HepG2 (cell line): ENCODE data around the gene OARD1. TPM values are rescaled to one million over a fixed set of nuclear protein-coding genes. Genes with fewer than 3 reads are reported as not detected.

Source experiments
- FOXA1 ChIP-seq, 2 experiments: fragments of 450-650 bp in 1 of 2; sonication (generic) in 1 of 2; formaldehyde crosslinking in 1 of 2; IDR thresholded peaks; 2 replicates each; pipeline versions ENCODE4 v1.4.0 to v1.6.1; 2016 to 2020; ENCODE audit warnings: missing genetic modification reagents in 1 of 2
- GLMP ChIP-seq: sonication (generic); formaldehyde crosslinking; IDR thresholded peaks from 2 replicates; pipeline ENCODE4 v1.9.0; 2021; ENCODE audit warnings: missing genetic modification reagents, mild to moderate bottlenecking, borderline replicate concordance
- MTF2 ChIP-seq: sonication (generic); formaldehyde crosslinking; IDR thresholded peaks from 2 replicates; pipeline ENCODE4 v1.5.0; 2020; ENCODE audit warnings: missing genetic modification reagents, borderline replicate concordance
- NFE2 ChIP-seq: sonication (generic); formaldehyde crosslinking; IDR thresholded peaks from 2 replicates; pipeline ENCODE4 v1.4.0; 2020; ENCODE audit warnings: missing genetic modification reagents
- REL ChIP-seq: sonication (generic); formaldehyde crosslinking; conservative IDR thresholded peaks from 2 replicates; pipeline ENCODE4 v1.8.0; 2022; ENCODE audit warnings: mild to moderate bottlenecking, missing genetic modification reagents, moderate library complexity
- RFX5 ChIP-seq: IDR thresholded peaks from 2 replicates; pipeline ENCODE4 v1.6.1; 2011; ENCODE audit warnings: low read depth, low read length, improper control_type of control experiment
- SKIL ChIP-seq: sonication (generic); formaldehyde crosslinking; IDR thresholded peaks from 2 replicates; pipeline ENCODE4 v1.8.0; 2022; ENCODE audit warnings: missing genetic modification reagents, mild to moderate bottlenecking, moderate library complexity, borderline replicate concordance
- SMYD3 ChIP-seq: sonication (generic); formaldehyde crosslinking; IDR thresholded peaks from 2 replicates; pipeline ENCODE4 v1.8.1; 2023; ENCODE audit warnings: mild to moderate bottlenecking, missing genetic modification reagents
- TBX2 ChIP-seq: sonication (generic); formaldehyde crosslinking; IDR thresholded peaks from 2 replicates; pipeline ENCODE4 v1.5.0; 2020; ENCODE audit warnings: missing genetic modification reagents, mild to moderate bottlenecking, borderline replicate concordance
- UBTF ChIP-seq: sonication (generic); formaldehyde crosslinking; IDR thresholded peaks from 2 replicates; pipeline ENCODE4 v1.4.0; 2020; ENCODE audit warnings: mild to moderate bottlenecking, missing genetic modification reagents
- ZFP91 ChIP-seq: sonication (generic); formaldehyde crosslinking; IDR thresholded peaks from 2 replicates; pipeline ENCODE4 v1.9.0; 2022; ENCODE audit warnings: missing genetic modification reagents, mild to moderate bottlenecking, borderline replicate concordance
- ZNF20 ChIP-seq: sonication (generic); formaldehyde crosslinking; IDR thresholded peaks from 2 replicates; pipeline ENCODE4 v1.4.0; 2020; ENCODE audit warnings: mild to moderate bottlenecking, moderate library complexity, missing genetic modification reagents
- ZNF235 ChIP-seq: sonication (generic); formaldehyde crosslinking; IDR thresholded peaks from 2 replicates; pipeline ENCODE4 v1.8.1; 2023; ENCODE audit warnings: mild to moderate bottlenecking, missing genetic modification reagents, borderline replicate concordance
- ZNF512 ChIP-seq: sonication (generic); formaldehyde crosslinking; IDR thresholded peaks from 2 replicates; pipeline ENCODE4 v1.4.0; 2020; ENCODE audit warnings: mild to moderate bottlenecking, missing genetic modification reagents
- ZNF619 ChIP-seq: sonication (generic); formaldehyde crosslinking; IDR thresholded peaks from 2 replicates; pipeline ENCODE4 v1.4.0; 2020; ENCODE audit warnings: mild to moderate bottlenecking, missing genetic modification reagents
- ZNF737 ChIP-seq: sonication (generic); formaldehyde crosslinking; IDR thresholded peaks from 2 replicates; pipeline ENCODE4 v1.5.0; 2020; ENCODE audit warnings: missing genetic modification reagents, mild to moderate bottlenecking, borderline replicate concordance
- ZSCAN30 ChIP-seq: sonication (generic); formaldehyde crosslinking; IDR thresholded peaks from 2 replicates; pipeline ENCODE4 v1.5.0; 2020; ENCODE audit warnings: mild to moderate bottlenecking, missing genetic modification reagents
- ZXDC ChIP-seq: sonication (generic); formaldehyde crosslinking; IDR thresholded peaks from 2 replicates; pipeline ENCODE4 v1.5.0; 2020; ENCODE audit warnings: mild to moderate bottlenecking, missing genetic modification reagents
- polyA plus RNA-seq, 8 experiments: library from polyadenylated mRNA; depleted of rRNA in 3 of 8; stranded (reverse) in 7 of 8; unstranded in 1 of 8; fragments of >200 nt; fragmentation: Illumina TruSeq in 4 of 8; extraction: Trizol in 4 of 8; gene quantifications; 2 replicates each; pipeline versions ENCODE4 v1.2.1 to v1.2.3, GENCODE V29; 2011 to 2016; ENCODE audit warnings: low read depth in 4 of 8, missing spikeins in 1 of 8, mixed read lengths in 1 of 8; ENCODE audit not compliant: insufficient read depth in 1 of 8
- total RNA-seq, 5 experiments: library from RNA; depleted of rRNA; stranded (reverse); fragments of >200 nt; fragmentation: Illumina TruSeq; extraction: Trizol; gene quantifications; 2 replicates each; pipeline ENCODE4 v1.2.3, GENCODE V29; 2016; ENCODE audit warnings: low read depth in 1 of 5

OARD1 gene
- total and polyA plus RNA-seq, 2 of the 13 experiments (the other 11 are each of a cell fraction or from before 2014, with no cell fraction given), result 18.4 to 49.0 TPM

GRCh38 chr6:41065550-41066026 lies 6.6 kb downstream of the OARD1 start (continued):
- TF ChIP-seq ZFP91 (no peak), ZNF619 (CRISPR knock-in tag) (no peak), SKIL (CRISPR knock-in tag) (peak; percentile 91), ZNF20 (CRISPR knock-in tag) (no peak), NFE2 (CRISPR knock-in tag) (no peak), ZNF512 (CRISPR knock-in tag) (no peak), FOXA1 (IDR thresholded peaks at IDR 0.05) (no peak), FOXA1 (CRISPR knock-in tag; IDR thresholded peaks at IDR 0.05) (peak; percentile 68), ZXDC (CRISPR knock-in tag) (no peak), ZNF235 (CRISPR knock-in tag) (no peak), UBTF (CRISPR knock-in tag) (no peak), ZNF737 (CRISPR knock-in tag) (no peak), REL (CRISPR knock-in tag) (no peak), ZSCAN30 (CRISPR knock-in tag) (no peak), RFX5 (no peak), MTF2 (CRISPR knock-in tag) (no peak), TBX2 (peak; percentile 56; the same call in 1 of the 2 replicates), SMYD3 (CRISPR knock-in tag) (no peak), GLMP (CRISPR knock-in tag) (no peak)
